GM12801 (cell line): ENCODE results near the gene GMPPA.

Experiments used
- CTCF ChIP-seq: IDR thresholded peaks from one replicate; pipeline ENCODE4 v1.5.1; 2011; ENCODE audit warnings: control low read depth; ENCODE audit not compliant: insufficient read length; ENCODE audit errors: extremely low read depth

GMPPA gene

GRCh38 chr2:219457784-219458369 lies 40.8 kb upstream of the GMPPA start:
- no peak for TF ChIP-seq CTCF

- TF ChIP-seq CTCF, result no peak
Measured at GRCh38 chr2:219458996-219459395, 39.7 kb upstream of the GMPPA start.

- TF ChIP-seq CTCF, result no peak
Measured at GRCh38 chr2:219459460-219460311, 39.0 kb upstream of the GMPPA start.

GRCh38 chr2:219460424-219460926 lies 38.2 kb upstream of the GMPPA start:
- TF ChIP-seq CTCF, result no peak

GRCh38 chr2:219461047-219461514 lies 37.6 kb upstream of the GMPPA start:
- no peak for TF ChIP-seq CTCF

- no peak for TF ChIP-seq CTCF
Measured at GRCh38 chr2:219461669-219462068, 37.0 kb upstream of the GMPPA start.

- TF ChIP-seq CTCF, result no peak
Measured at GRCh38 chr2:219462349-219462748, 36.3 kb upstream of the GMPPA start.
